GM23338 (cell line): ENCODE data around the gene CEP95. TPM values are rescaled to one million over a fixed set of nuclear protein-coding genes. Genes with fewer than 3 reads are reported as not detected.

ENCODE experiments used
- ATAC-seq: fragments of 200-7000 bp; cut with Tn5 transposase; 3 replicates; pipeline ENCODE4 v1.9.1; 2020
- DNase-seq: peaks from one replicate; pipeline ENCODE4 v3.0.0-alpha.2; 2015; ENCODE audit warnings: low spot score
- H2AFZ ChIP-seq: fragments of 200-600 bp; sonication (generic); 2 replicates; pipeline ENCODE4 v1.8.0; 2016; ENCODE audit warnings: antibody characterized with exemption, mild to moderate bottlenecking, moderate library complexity
- H3F3A ChIP-seq: fragments of 200-600 bp; sonication (generic); replicated peaks from 2 replicates; pipeline ENCODE4 v1.8.0; 2017; ENCODE audit warnings: antibody characterized with exemption, mixed run types, low read depth
- H3K27ac ChIP-seq: fragments of 200-600 bp; sonication (generic); 2 replicates; pipeline ENCODE4 v1.6.1; 2016; ENCODE audit warnings: low read depth
- H3K27me3 ChIP-seq: fragments of 200-600 bp; sonication (generic); 2 replicates; pipeline ENCODE4 v1.8.0; 2016; ENCODE audit warnings: mild to moderate bottlenecking, mixed run types, moderate library complexity; ENCODE audit not compliant: insufficient read depth
- H3K36me3 ChIP-seq: fragments of 200-600 bp; sonication (generic); 2 replicates; pipeline ENCODE4 v1.8.0; 2016; ENCODE audit warnings: mild to moderate bottlenecking; ENCODE audit not compliant: insufficient read depth
- H3K4me1 ChIP-seq: fragments of 200-600 bp; sonication (generic); 2 replicates; pipeline ENCODE4 v1.8.0; 2016; ENCODE audit warnings: mild to moderate bottlenecking, moderate library complexity; ENCODE audit not compliant: insufficient read depth
- H3K4me2 ChIP-seq: fragments of 200-600 bp; sonication (generic); 2 replicates; pipeline ENCODE4 v1.7.1; 2017; ENCODE audit warnings: mixed run types
- H3K4me3 ChIP-seq: fragments of 200-600 bp; sonication (generic); 2 replicates; pipeline ENCODE4 v1.6.1; 2016; ENCODE audit warnings: mixed run types
- H3K79me2 ChIP-seq: fragments of 200-600 bp; sonication (generic); replicated peaks from 2 replicates; pipeline ENCODE4 v1.8.0; 2017; ENCODE audit warnings: mild to moderate bottlenecking; ENCODE audit not compliant: insufficient read depth
- H3K9me2 ChIP-seq: fragments of 200-600 bp; sonication (generic); 2 replicates; pipeline ENCODE4 v1.8.0; 2017; ENCODE audit not compliant: insufficient read depth
- H4K20me1 ChIP-seq: fragments of 200-600 bp; sonication (generic); replicated peaks from 2 replicates; pipeline ENCODE4 v1.8.0; 2017; ENCODE audit warnings: mild to moderate bottlenecking; ENCODE audit not compliant: insufficient read depth
- H3K27ac Mint-ChIP-seq: 2 replicates; pipeline ENCODE4 v1.8.0; 2020; ENCODE audit warnings: inconsistent platforms, mild to moderate bottlenecking, moderate library complexity, mixed read lengths
- H3K27me3 Mint-ChIP-seq: 3 replicates; pipeline ENCODE4 v1.8.0; 2022; ENCODE audit warnings: low read depth, mild to moderate bottlenecking, moderate library complexity, mixed read lengths, inconsistent platforms; ENCODE audit not compliant: insufficient read depth, poor library complexity
- H3K36me3 Mint-ChIP-seq: 3 replicates; pipeline ENCODE4 v1.8.0; 2021; ENCODE audit warnings: low read depth, mild to moderate bottlenecking, inconsistent platforms, moderate library complexity, mixed read lengths
- H3K4me1 Mint-ChIP-seq: 3 replicates; pipeline ENCODE4 v1.8.0; 2020; ENCODE audit warnings: mild to moderate bottlenecking, inconsistent platforms, mixed read lengths
- H3K4me3 Mint-ChIP-seq: 3 replicates; pipeline ENCODE4 v1.8.0; 2021; ENCODE audit warnings: moderate library complexity, mild to moderate bottlenecking, inconsistent platforms, mixed read lengths
- H3K9me3 Mint-ChIP-seq: 3 replicates; pipeline ENCODE4 v1.8.0; 2020; ENCODE audit warnings: moderate library complexity, mild to moderate bottlenecking, inconsistent platforms, mixed read lengths
- EZH2 ChIP-seq: fragments of 200-600 bp; sonication (generic); IDR thresholded peaks from one replicate; pipeline ENCODE4 v1.8.0; 2017; ENCODE audit warnings: antibody characterized with exemption, mild to moderate bottlenecking, low read depth; ENCODE audit not compliant: unreplicated experiment
- JUNB ChIP-seq: IDR thresholded peaks from one replicate; pipeline ENCODE4 v1.6.1; 2016; ENCODE audit warnings: antibody characterized with exemption; ENCODE audit not compliant: unreplicated experiment
- NANOG ChIP-seq: IDR thresholded peaks from 2 replicates; pipeline ENCODE4 v1.6.1; 2016; ENCODE audit warnings: antibody characterized with exemption, borderline replicate concordance
- STAT1 ChIP-seq: IDR thresholded peaks from one replicate; pipeline ENCODE4 v1.6.1; 2016; ENCODE audit warnings: antibody characterized with exemption; ENCODE audit not compliant: unreplicated experiment
- ZNF114 ChIP-seq: fragments of 250-450 bp; sonication (Bioruptor Pico); IDR thresholded peaks from 2 replicates; pipeline ENCODE4 v1.5.0; 2020; ENCODE audit warnings: mild to moderate bottlenecking, moderate library complexity
- ZNF331 ChIP-seq: fragments of 250-450 bp; sonication (Bioruptor Pico); IDR thresholded peaks from 2 replicates; pipeline ENCODE4 v1.5.0; 2020; ENCODE audit warnings: low read depth, mild to moderate bottlenecking, moderate library complexity
- polyA plus RNA-seq: library from polyadenylated mRNA; unstranded; fragments of >200 nt; fragmentation: Nextera tagmentation; extraction: Ambion mirVana; gene quantifications from 2 replicates; pipeline ENCODE4 v1.2.1, GENCODE V29; 2016
- total RNA-seq: library from RNA; depleted of rRNA; stranded (reverse); fragments of >200 nt; shearing (Covaris generic); gene quantifications from 2 replicates; pipeline ENCODE4 v1.2.3, GENCODE V29; 2014
- TF ChIP-seq, protein P1 (sequence below): IDR thresholded peaks from one replicate; pipeline ENCODE4 v1.6.1; 2018; ENCODE audit warnings: antibody characterized with exemption; ENCODE audit not compliant: unreplicated experiment
- TF ChIP-seq, protein P2 (sequence below): IDR thresholded peaks from 2 replicates; pipeline ENCODE4 v1.6.1; 2016; ENCODE audit warnings: antibody characterized with exemption
- TF ChIP-seq, protein P3 (sequence below): fragments of 250-450 bp; sonication (Bioruptor Pico); IDR thresholded peaks from 2 replicates; pipeline ENCODE4 v1.5.0; 2020; ENCODE audit warnings: mild to moderate bottlenecking, moderate library complexity

CEP95 gene
- total and polyA plus RNA-seq, 2 experiments from 2014 or later, result 41.1 to 45.4 TPM

DNA sequence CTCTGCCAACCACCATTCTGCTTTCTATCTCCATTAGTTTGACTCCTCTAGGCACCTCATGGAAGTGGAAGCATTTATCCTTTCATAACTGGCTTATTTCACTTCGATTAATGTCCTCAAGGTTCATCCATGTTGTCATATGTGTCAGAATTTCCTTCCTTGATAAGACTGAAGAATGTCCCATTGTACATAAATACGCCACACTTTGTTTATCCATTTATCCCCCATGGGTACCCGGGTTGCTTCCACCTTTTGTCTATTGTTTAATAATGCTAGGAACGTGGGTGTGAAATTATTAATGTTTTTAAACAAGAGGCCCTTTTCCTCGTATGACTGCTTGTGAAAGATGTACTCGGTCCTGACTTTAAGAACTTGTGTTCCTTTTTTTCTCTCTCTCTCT, 45.0 kb upstream of the CEP95 start:
- Mint-ChIP-seq H3K4me3 (no peak overlapping the region), H3K36me3 (no peaks in the 10 kb centered on the region), H3K9me3 (no peaks in the 10 kb centered on the region; the same call in 2 of the 3 replicates), H3K4me1 (peaks cover 14% of the 10 kb centered on the region; the same call in 2 of the 3 replicates), H3K27ac (no peak overlapping the region), H3K27me3 (no peaks in the 10 kb centered on the region)
- H2AFZ ChIP-seq, result no peak overlapping the region
- H3K4me2 ChIP-seq, result no peak overlapping the region
- H3K4me3 ChIP-seq, result no peak overlapping the region
- no peaks in the 10 kb centered on the region for H3K9me2 ChIP-seq
- peaks cover 6% of the 10 kb centered on the region; the same call in 1 of the 2 replicates for H3K4me1 ChIP-seq
- no peak for DNase-seq
- no peak for ATAC-seq
- no peaks in the 10 kb centered on the region for H4K20me1 ChIP-seq
- no peaks in the 10 kb centered on the region for H3F3A ChIP-seq
- H3K79me2 ChIP-seq, result no peaks in the 10 kb centered on the region
- H3K36me3 ChIP-seq, result no peaks in the 10 kb centered on the region
- no peak for TF ChIP-seq ZNF331 (CRISPR knock-in tag)
- TF ChIP-seq, protein P1, sequence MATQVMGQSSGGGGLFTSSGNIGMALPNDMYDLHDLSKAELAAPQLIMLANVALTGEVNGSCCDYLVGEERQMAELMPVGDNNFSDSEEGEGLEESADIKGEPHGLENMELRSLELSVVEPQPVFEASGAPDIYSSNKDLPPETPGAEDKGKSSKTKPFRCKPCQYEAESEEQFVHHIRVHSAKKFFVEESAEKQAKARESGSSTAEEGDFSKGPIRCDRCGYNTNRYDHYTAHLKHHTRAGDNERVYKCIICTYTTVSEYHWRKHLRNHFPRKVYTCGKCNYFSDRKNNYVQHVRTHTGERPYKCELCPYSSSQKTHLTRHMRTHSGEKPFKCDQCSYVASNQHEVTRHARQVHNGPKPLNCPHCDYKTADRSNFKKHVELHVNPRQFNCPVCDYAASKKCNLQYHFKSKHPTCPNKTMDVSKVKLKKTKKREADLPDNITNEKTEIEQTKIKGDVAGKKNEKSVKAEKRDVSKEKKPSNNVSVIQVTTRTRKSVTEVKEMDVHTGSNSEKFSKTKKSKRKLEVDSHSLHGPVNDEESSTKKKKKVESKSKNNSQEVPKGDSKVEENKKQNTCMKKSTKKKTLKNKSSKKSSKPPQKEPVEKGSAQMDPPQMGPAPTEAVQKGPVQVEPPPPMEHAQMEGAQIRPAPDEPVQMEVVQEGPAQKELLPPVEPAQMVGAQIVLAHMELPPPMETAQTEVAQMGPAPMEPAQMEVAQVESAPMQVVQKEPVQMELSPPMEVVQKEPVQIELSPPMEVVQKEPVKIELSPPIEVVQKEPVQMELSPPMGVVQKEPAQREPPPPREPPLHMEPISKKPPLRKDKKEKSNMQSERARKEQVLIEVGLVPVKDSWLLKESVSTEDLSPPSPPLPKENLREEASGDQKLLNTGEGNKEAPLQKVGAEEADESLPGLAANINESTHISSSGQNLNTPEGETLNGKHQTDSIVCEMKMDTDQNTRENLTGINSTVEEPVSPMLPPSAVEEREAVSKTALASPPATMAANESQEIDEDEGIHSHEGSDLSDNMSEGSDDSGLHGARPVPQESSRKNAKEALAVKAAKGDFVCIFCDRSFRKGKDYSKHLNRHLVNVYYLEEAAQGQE, result no peak
- no peak for TF ChIP-seq EZH2
- TF ChIP-seq STAT1, result no peak
- TF ChIP-seq, protein P2, sequence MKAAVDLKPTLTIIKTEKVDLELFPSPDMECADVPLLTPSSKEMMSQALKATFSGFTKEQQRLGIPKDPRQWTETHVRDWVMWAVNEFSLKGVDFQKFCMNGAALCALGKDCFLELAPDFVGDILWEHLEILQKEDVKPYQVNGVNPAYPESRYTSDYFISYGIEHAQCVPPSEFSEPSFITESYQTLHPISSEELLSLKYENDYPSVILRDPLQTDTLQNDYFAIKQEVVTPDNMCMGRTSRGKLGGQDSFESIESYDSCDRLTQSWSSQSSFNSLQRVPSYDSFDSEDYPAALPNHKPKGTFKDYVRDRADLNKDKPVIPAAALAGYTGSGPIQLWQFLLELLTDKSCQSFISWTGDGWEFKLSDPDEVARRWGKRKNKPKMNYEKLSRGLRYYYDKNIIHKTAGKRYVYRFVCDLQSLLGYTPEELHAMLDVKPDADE, result no peak
- no peak for TF ChIP-seq ZNF114 (CRISPR knock-in tag)
- TF ChIP-seq, protein P3, sequence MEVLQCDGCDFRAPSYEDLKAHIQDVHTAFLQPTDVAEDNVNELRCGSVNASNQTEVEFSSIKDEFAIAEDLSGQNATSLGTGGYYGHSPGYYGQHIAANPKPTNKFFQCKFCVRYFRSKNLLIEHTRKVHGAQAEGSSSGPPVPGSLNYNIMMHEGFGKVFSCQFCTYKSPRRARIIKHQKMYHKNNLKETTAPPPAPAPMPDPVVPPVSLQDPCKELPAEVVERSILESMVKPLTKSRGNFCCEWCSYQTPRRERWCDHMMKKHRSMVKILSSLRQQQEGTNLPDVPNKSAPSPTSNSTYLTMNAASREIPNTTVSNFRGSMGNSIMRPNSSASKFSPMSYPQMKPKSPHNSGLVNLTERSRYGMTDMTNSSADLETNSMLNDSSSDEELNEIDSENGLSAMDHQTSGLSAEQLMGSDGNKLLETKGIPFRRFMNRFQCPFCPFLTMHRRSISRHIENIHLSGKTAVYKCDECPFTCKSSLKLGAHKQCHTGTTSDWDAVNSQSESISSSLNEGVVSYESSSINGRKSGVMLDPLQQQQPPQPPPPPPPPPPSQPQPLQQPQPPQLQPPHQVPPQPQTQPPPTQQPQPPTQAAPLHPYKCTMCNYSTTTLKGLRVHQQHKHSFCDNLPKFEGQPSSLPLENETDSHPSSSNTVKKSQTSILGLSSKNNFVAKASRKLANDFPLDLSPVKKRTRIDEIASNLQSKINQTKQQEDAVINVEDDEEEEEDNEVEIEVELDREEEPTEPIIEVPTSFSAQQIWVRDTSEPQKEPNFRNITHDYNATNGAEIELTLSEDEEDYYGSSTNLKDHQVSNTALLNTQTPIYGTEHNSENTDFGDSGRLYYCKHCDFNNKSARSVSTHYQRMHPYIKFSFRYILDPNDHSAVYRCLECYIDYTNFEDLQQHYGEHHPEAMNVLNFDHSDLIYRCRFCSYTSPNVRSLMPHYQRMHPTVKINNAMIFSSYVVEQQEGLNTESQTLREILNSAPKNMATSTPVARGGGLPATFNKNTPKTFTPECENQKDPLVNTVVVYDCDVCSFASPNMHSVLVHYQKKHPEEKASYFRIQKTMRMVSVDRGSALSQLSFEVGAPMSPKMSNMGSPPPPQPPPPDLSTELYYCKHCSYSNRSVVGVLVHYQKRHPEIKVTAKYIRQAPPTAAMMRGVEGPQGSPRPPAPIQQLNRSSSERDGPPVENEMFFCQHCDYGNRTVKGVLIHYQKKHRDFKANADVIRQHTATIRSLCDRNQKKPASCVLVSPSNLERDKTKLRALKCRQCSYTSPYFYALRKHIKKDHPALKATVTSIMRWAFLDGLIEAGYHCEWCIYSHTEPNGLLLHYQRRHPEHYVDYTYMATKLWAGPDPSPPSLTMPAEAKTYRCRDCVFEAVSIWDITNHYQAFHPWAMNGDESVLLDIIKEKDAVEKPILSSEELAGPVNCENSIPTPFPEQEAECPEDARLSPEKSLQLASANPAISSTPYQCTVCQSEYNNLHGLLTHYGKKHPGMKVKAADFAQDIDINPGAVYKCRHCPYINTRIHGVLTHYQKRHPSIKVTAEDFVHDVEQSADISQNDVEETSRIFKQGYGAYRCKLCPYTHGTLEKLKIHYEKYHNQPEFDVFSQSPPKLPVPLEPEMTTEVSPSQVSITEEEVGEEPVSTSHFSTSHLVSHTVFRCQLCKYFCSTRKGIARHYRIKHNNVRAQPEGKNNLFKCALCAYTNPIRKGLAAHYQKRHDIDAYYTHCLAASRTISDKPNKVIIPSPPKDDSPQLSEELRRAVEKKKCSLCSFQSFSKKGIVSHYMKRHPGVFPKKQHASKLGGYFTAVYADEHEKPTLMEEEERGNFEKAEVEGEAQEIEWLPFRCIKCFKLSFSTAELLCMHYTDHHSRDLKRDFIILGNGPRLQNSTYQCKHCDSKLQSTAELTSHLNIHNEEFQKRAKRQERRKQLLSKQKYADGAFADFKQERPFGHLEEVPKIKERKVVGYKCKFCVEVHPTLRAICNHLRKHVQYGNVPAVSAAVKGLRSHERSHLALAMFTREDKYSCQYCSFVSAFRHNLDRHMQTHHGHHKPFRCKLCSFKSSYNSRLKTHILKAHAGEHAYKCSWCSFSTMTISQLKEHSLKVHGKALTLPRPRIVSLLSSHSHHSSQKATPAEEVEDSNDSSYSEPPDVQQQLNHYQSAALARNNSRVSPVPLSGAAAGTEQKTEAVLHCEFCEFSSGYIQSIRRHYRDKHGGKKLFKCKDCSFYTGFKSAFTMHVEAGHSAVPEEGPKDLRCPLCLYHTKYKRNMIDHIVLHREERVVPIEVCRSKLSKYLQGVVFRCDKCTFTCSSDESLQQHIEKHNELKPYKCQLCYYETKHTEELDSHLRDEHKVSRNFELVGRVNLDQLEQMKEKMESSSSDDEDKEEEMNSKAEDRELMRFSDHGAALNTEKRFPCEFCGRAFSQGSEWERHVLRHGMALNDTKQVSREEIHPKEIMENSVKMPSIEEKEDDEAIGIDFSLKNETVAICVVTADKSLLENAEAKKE (CRISPR knock-in tag), result no peak
- TF ChIP-seq NANOG, result no peak
- TF ChIP-seq JUNB, result no peak
- no peaks in the 10 kb centered on the region for H3K27me3 ChIP-seq
- H3K27ac ChIP-seq, result no peak overlapping the region
